GM12801 (cell line): ENCODE results near the gene NELL2.

ENCODE experiments used
- TF ChIP-seq, protein P1 (sequence below): IDR thresholded peaks from one replicate; pipeline ENCODE4 v1.5.1; 2011; ENCODE audit warnings: control low read depth; ENCODE audit not compliant: insufficient read length; ENCODE audit errors: extremely low read depth

Gene NELL2

GRCh38 chr12:44875954-44876543 is at the start of gene NELL2:
Gene NELL2, minus strand, starts transcription at chr12:44876315. Its CDS starts 446 bp downstream, at chr12:44875869.
- TF ChIP-seq, protein P1, sequence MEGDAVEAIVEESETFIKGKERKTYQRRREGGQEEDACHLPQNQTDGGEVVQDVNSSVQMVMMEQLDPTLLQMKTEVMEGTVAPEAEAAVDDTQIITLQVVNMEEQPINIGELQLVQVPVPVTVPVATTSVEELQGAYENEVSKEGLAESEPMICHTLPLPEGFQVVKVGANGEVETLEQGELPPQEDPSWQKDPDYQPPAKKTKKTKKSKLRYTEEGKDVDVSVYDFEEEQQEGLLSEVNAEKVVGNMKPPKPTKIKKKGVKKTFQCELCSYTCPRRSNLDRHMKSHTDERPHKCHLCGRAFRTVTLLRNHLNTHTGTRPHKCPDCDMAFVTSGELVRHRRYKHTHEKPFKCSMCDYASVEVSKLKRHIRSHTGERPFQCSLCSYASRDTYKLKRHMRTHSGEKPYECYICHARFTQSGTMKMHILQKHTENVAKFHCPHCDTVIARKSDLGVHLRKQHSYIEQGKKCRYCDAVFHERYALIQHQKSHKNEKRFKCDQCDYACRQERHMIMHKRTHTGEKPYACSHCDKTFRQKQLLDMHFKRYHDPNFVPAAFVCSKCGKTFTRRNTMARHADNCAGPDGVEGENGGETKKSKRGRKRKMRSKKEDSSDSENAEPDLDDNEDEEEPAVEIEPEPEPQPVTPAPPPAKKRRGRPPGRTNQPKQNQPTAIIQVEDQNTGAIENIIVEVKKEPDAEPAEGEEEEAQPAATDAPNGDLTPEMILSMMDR, result no peak

- TF ChIP-seq, protein P1, result no peak
These were observed 45.6 kb upstream of the NELL2 start for GRCh38 chr12:44921736-44922135.

DNA sequence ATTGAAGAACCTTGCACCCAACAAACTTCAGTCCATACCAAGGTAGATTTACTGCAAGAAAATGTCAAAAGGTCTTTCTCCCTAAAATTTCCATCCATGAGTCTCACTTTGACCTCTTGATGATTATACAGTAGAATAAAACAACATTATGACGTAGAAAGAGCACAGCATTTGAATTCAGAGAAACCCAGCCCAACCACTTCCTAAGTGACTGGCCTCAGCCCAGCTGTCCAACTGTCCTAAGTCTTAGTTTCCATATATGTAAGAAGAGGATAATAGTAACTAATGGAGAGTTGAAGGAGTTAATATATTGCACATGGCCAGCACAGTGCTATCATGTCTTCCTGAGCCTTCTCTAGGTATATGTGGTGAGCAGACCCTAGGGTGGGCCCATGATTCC is 41.0 kb upstream of the NELL2 start:
- TF ChIP-seq, protein P1, result no peak

GRCh38 chr12:44915958-44916357 is 39.8 kb upstream of the NELL2 start:
- TF ChIP-seq, protein P1, result no peak

- TF ChIP-seq, protein P1, result no peak
These were observed 28.2 kb upstream of the NELL2 start for GRCh38 chr12:44904321-44904720.

DNA sequence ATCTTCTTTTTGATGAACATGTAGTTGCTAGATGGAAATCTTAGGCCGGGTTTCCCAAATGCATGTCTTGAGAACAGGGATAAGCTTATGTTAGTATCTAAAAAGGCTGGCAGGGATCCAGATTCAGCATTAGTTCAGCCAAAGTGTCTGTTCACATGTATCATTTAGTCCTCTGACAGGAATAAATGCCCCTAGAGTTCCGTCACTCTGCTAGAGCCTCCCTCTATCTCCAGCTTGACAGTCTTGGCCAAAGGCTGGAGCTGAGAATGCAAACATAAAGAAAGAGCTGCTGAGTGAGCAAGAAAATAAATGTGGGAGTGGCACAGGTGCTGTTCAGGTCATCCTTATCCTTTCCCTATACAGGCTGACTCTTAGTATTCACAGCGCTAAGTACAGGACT is 13.8 kb upstream of the NELL2 start:
- TF ChIP-seq, protein P1, result no peak

- TF ChIP-seq, protein P1, result no peak
These were observed 13.0 kb upstream of the NELL2 start for GRCh38 chr12:44889162-44889561.
